Muscle layer of colon (tissue), 2 donors: ENCODE measurements around the gene SLC30A10.

Experiments
- H3K27ac ChIP-seq: one replicate; pipeline ENCODE4 v1.7.0; 2013; ENCODE audit warnings: low read depth, mild to moderate bottlenecking, low read length, moderate library complexity
- H3K27me3 ChIP-seq, 2 donors: one replicate each; pipeline ENCODE4 v1.7.0; 2013; ENCODE audit warnings: low read length in 2 of 2, mild to moderate bottlenecking in 2 of 2; ENCODE audit not compliant: insufficient read depth in 2 of 2, control insufficient read depth in 1 of 2
- H3K36me3 ChIP-seq: one replicate; pipeline ENCODE4 v1.7.0; 2013; ENCODE audit warnings: mild to moderate bottlenecking, low read length; ENCODE audit not compliant: insufficient read depth
- H3K4me1 ChIP-seq: one replicate; pipeline ENCODE4 v1.7.0; 2013; ENCODE audit warnings: mild to moderate bottlenecking, low read length; ENCODE audit not compliant: insufficient read depth
- H3K4me3 ChIP-seq, 2 donors: one replicate each; pipeline ENCODE4 v1.7.0; 2013; ENCODE audit warnings: low read length in 2 of 2, low read depth in 1 of 2, mild to moderate bottlenecking in 1 of 2, moderate library complexity in 1 of 2
- H3K9ac ChIP-seq: one replicate; pipeline ENCODE4 v1.7.0; 2013; ENCODE audit warnings: low read length
- H3K9me3 ChIP-seq: one replicate; pipeline ENCODE4 v1.7.0; 2013; ENCODE audit warnings: mild to moderate bottlenecking, low read length
- donor health status: abdominal sarcoma.
- donor health status: Adenocarcinoma of cecum.

SLC30A10 gene

GRCh38 chr1:219926363-219926998 lies 1.9 kb downstream of the SLC30A10 start:
- H3K27me3 ChIP-seq, result peaks cover 10 to 19% of the 10 kb centered on the region in 2 donors
- no peaks in the 10 kb centered on the region for H3K9me3 ChIP-seq
- no peaks in the 10 kb centered on the region for H3K36me3 ChIP-seq
- no peak overlapping the region for H3K9ac ChIP-seq
- H3K27ac ChIP-seq, result no peak overlapping the region
- H3K4me3 ChIP-seq, result no peak overlapping the region
- H3K4me1 ChIP-seq, result no peaks in the 10 kb centered on the region

GRCh38 chr1:219924342-219924741 lies 4.0 kb downstream of the SLC30A10 start:
- Histone ChIP-seq H3K4me1 (no peaks in the 10 kb centered on the region), H3K36me3 (no peaks in the 10 kb centered on the region), H3K9ac (no peak overlapping the region), H3K9me3 (no peaks in the 10 kb centered on the region), H3K27me3 (peaks cover 10 to 19% of the 10 kb centered on the region in 2 donors), H3K27ac (no peak overlapping the region), H3K4me3 (no peak overlapping the region)

- H3K36me3 ChIP-seq, result no peaks in the 10 kb centered on the region
- H3K9me3 ChIP-seq, result no peaks in the 10 kb centered on the region
- H3K9ac ChIP-seq, result no peak overlapping the region
- no peak overlapping the region for H3K4me3 ChIP-seq
- no peaks in the 10 kb centered on the region for H3K4me1 ChIP-seq
- H3K27me3 ChIP-seq, result no peaks in the 10 kb centered on the region
- no peak overlapping the region for H3K27ac ChIP-seq
Observed at GRCh38 chr1:219917851-219918466, 10.4 kb downstream of the SLC30A10 start.

GRCh38 chr1:219917281-219917680 lies 11.1 kb downstream of the SLC30A10 start:
- Histone ChIP-seq H3K27me3 (no peaks in the 10 kb centered on the region), H3K36me3 (no peaks in the 10 kb centered on the region), H3K9ac (no peak overlapping the region), H3K27ac (no peak overlapping the region), H3K4me3 (no peak overlapping the region), H3K9me3 (no peaks in the 10 kb centered on the region), H3K4me1 (no peaks in the 10 kb centered on the region)

DNA sequence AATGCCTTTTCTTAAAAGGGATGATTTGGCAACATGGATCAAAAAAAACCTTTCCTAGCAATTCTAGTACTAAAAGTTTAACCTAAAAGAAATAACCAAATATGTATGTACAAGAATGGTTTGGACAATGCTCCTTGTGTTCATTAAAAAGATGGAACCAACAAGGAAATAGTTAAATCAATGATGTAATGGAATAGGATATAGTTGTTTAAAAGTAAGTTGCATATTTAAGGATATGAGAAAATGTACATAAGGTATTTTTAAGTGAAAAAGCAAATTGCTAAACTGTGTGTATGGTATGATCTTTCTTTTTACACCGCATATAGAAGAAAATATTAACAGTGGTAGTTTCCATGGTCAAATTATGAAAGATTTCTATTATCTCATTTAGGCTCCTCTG lies 12.1 kb downstream of the SLC30A10 start:
- Histone ChIP-seq H3K27ac (no peak overlapping the region), H3K9me3 (no peaks in the 10 kb centered on the region), H3K4me1 (no peaks in the 10 kb centered on the region), H3K9ac (no peak overlapping the region), H3K36me3 (no peaks in the 10 kb centered on the region), H3K27me3 (no peaks in the 10 kb centered on the region), H3K4me3 (no peak overlapping the region)

GRCh38 chr1:219913005-219913770 lies 15.2 kb downstream of the SLC30A10 start:
- no peak overlapping the region for H3K27ac ChIP-seq
- no peaks in the 10 kb centered on the region for H3K9me3 ChIP-seq
- H3K4me1 ChIP-seq, result no peaks in the 10 kb centered on the region
- no peaks in the 10 kb centered on the region for H3K36me3 ChIP-seq
- H3K4me3 ChIP-seq, result no peak overlapping the region
- no peak overlapping the region for H3K9ac ChIP-seq
- H3K27me3 ChIP-seq, result no peaks in the 10 kb centered on the region

DNA sequence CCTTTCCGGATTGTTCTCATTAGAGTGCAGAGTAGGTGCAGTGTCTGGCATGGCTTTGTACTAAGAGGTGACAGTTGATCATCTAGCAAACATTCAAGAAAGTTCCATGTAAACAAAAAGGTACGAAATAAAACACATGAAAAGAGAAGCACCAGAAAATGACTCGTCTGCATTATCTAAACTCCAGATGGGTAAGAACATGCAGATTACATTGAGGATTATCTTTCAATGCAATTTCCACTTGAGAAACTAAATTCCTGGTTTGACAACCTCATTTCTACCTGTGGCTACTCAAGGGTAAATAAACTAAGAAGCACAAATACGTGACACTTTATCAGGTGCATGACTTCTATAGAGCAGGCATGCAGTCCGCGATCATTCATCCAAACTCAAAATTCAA lies 17.6 kb downstream of the SLC30A10 start:
- Histone ChIP-seq H3K9ac (no peak overlapping the region), H3K36me3 (no peaks in the 10 kb centered on the region), H3K9me3 (no peaks in the 10 kb centered on the region), H3K4me3 (no peak overlapping the region), H3K4me1 (no peaks in the 10 kb centered on the region), H3K27me3 (no peaks in the 10 kb centered on the region), H3K27ac (no peak overlapping the region)

- H3K4me1 ChIP-seq, result no peaks in the 10 kb centered on the region
- H3K27ac ChIP-seq, result no peak overlapping the region
- H3K27me3 ChIP-seq, result no peaks in the 10 kb centered on the region
- H3K9me3 ChIP-seq, result no peaks in the 10 kb centered on the region
- no peaks in the 10 kb centered on the region for H3K36me3 ChIP-seq
- no peak overlapping the region for H3K9ac ChIP-seq
- H3K4me3 ChIP-seq, result no peak overlapping the region
Observed at GRCh38 chr1:219909476-219909875, 18.9 kb downstream of the SLC30A10 start.

- Histone ChIP-seq H3K4me3 (no peak overlapping the region), H3K27me3 (no peaks in the 10 kb centered on the region), H3K9me3 (no peaks in the 10 kb centered on the region), H3K4me1 (no peaks in the 10 kb centered on the region), H3K9ac (no peak overlapping the region), H3K36me3 (no peaks in the 10 kb centered on the region), H3K27ac (no peak overlapping the region)
Observed at GRCh38 chr1:219908170-219908569, 20.2 kb downstream of the SLC30A10 start.

DNA sequence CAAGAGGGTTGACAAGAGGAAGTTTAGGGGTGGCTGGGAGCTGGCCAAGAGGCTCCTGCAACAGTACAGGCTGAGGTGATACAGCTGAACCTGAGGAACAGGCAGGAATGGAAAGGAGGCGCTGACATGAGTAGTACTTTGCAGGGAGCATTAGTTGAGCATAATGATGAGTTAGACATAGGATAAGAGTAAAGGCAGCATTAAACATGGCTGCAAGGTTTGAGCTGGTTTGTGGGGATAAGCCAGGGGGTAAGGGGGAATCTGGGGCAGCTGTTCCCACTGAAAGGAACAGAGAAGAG lies 20.6 kb downstream of the SLC30A10 start:
- Histone ChIP-seq H3K27ac (no peak overlapping the region), H3K4me1 (no peaks in the 10 kb centered on the region), H3K4me3 (no peak overlapping the region), H3K9ac (no peak overlapping the region), H3K9me3 (no peaks in the 10 kb centered on the region), H3K36me3 (no peaks in the 10 kb centered on the region), H3K27me3 (no peaks in the 10 kb centered on the region)

GRCh38 chr1:219906924-219907771 lies 21.2 kb downstream of the SLC30A10 start:
- Histone ChIP-seq H3K9me3 (no peaks in the 10 kb centered on the region), H3K36me3 (no peaks in the 10 kb centered on the region), H3K9ac (no peak overlapping the region), H3K27me3 (no peaks in the 10 kb centered on the region), H3K4me1 (no peaks in the 10 kb centered on the region), H3K27ac (no peak overlapping the region), H3K4me3 (no peak overlapping the region)
